GM12878 (cell line): Measurements from ENCODE around the gene RXRG. TPM values are rescaled to one million over a fixed set of nuclear protein-coding genes. Genes with fewer than 3 reads are reported as not detected.

Experiments used
- ATAC-seq: fragments of 200-7000 bp; cut with Tn5 transposase; 3 replicates; pipeline ENCODE4 v1.9.1; 2020; ENCODE audit warnings: mild to moderate bottlenecking, moderate library complexity
- BruUV-seq: library from RNA; stranded (reverse); fragments of 400-500 nt; replicated peaks from 2 replicates; lab custom pipeline; 2021; lab: Mats Ljungman, UMichigan
- CTCF ChIA-PET: fragments of 300-600 bp; sonication (Branson Sonifier 250); formaldehyde crosslinking; extraction: SDS; loops from one replicate; lab custom pipeline; 2021; ENCODE audit warnings: inconsistent platforms; lab: Yijun Ruan, JAX
- POLR2A ChIA-PET: fragments of 350-600 bp; formaldehyde crosslinking; extraction: SDS; loops from one replicate; lab custom pipeline; 2021; ENCODE audit warnings: inconsistent platforms; lab: Charles Lee
- RAD21 ChIA-PET: fragments of 300-600 bp; sonication (Branson Sonifier 250); formaldehyde crosslinking; loops from one replicate; lab custom pipeline; 2023; ENCODE audit warnings: antibody characterized with exemption; ENCODE audit not compliant: unreplicated experiment; lab: Charles Lee
- SMC1A ChIA-PET: fragments of 300-600 bp; sonication (Branson Sonifier 250); formaldehyde crosslinking; loops from one replicate; lab custom pipeline; 2023; ENCODE audit not compliant: unreplicated experiment, uncharacterized antibody; lab: Charles Lee
- DNase-seq: peaks from one replicate; pipeline ENCODE4 v3.0.0-alpha.2; 2011; ENCODE audit warnings: low read depth, low spot score
- FAIRE-seq: peaks from 3 replicates; lab custom pipeline; 2011; peaks lifted over from hg19 to GRCh38; lab: Jason Lieb, UNC
- H2AFZ ChIP-seq: 2 replicates; pipeline ENCODE4 v1.6.0; 2011; ENCODE audit warnings: low read depth, low read length, control low read depth; ENCODE audit not compliant: control insufficient read depth
- H3K27ac ChIP-seq: 2 replicates; pipeline ENCODE4 v1.5.1; 2011; ENCODE audit warnings: control low read depth; ENCODE audit not compliant: control insufficient read depth, insufficient read depth
- H3K27me3 ChIP-seq, 2 experiments: replicated peaks in 1 of 2; 2 replicates each; pipeline versions ENCODE4 v1.6.0 to v1.6.1; 2011; ENCODE audit warnings: low read length in 1 of 2; ENCODE audit not compliant: control insufficient read depth in 2 of 2, insufficient read depth in 2 of 2
- H3K36me3 ChIP-seq, 2 experiments: 2 replicates each; pipeline ENCODE4 v1.5.1; 2011; ENCODE audit warnings: low read length in 1 of 2; ENCODE audit not compliant: control insufficient read depth in 2 of 2, insufficient read depth in 2 of 2
- H3K4me1 ChIP-seq: 2 replicates; pipeline ENCODE4 v1.6.1; 2011; ENCODE audit warnings: mild to moderate bottlenecking, low read length, moderate library complexity, mixed read lengths; ENCODE audit not compliant: control insufficient read depth, insufficient read depth
- H3K4me2 ChIP-seq: 2 replicates; pipeline ENCODE4 v1.6.0; 2011; ENCODE audit warnings: control low read depth; ENCODE audit not compliant: control insufficient read depth, insufficient read depth
- H3K4me3 ChIP-seq: fragments of 200-600 bp; sonication (generic); 2 replicates; pipeline ENCODE4 v1.5.1; 2016
- H3K79me2 ChIP-seq: 2 replicates; pipeline ENCODE4 v1.6.0; 2011; ENCODE audit warnings: low read length; ENCODE audit not compliant: control insufficient read depth, insufficient read depth
- H3K9ac ChIP-seq: 2 replicates; pipeline ENCODE4 v1.8.0; 2011; ENCODE audit warnings: low read length, control low read depth, mixed read lengths; ENCODE audit not compliant: control insufficient read depth, insufficient read depth
- H3K9me3 ChIP-seq: replicated peaks from 3 replicates; pipeline ENCODE4 v1.5.1; 2011; ENCODE audit warnings: mild to moderate bottlenecking, low read length; ENCODE audit not compliant: control insufficient read depth, insufficient read depth
- H4K20me1 ChIP-seq: 2 replicates; pipeline ENCODE4 v1.6.0; 2011; ENCODE audit not compliant: control insufficient read depth, insufficient read depth
- BRCA1 ChIP-seq: IDR thresholded peaks from 2 replicates; pipeline ENCODE4 v1.6.1; 2011; ENCODE audit warnings: low read depth, low read length, improper control_type of control experiment
- PAX8 ChIP-seq: fragments of 450-650 bp; IDR thresholded peaks from 2 replicates; pipeline ENCODE4 v1.6.1; 2017; ENCODE audit warnings: mild to moderate bottlenecking, moderate library complexity
- RCOR1 ChIP-seq: conservative IDR thresholded peaks from 2 replicates; pipeline ENCODE4 v1.6.1; 2012; ENCODE audit warnings: low read depth, low read length, improper control_type of control experiment
- SP1 ChIP-seq: IDR thresholded peaks from one replicate; pipeline ENCODE4 v1.6.1; 2011; ENCODE audit warnings: low read depth, low read length
- SREBF1 ChIP-seq: IDR thresholded peaks from 2 replicates; pipeline ENCODE4 v1.6.1; 2012; ENCODE audit warnings: mild to moderate bottlenecking, low read length
- SRF ChIP-seq, 2 experiments: IDR thresholded peaks; 2 replicates each; pipeline ENCODE4 v1.6.1; 2011; ENCODE audit warnings: low read depth in 2 of 2, low read length in 2 of 2, mild to moderate bottlenecking in 1 of 2, moderate library complexity in 1 of 2
- STAT3 ChIP-seq: IDR thresholded peaks from 2 replicates; pipeline ENCODE4 v1.6.1; 2011; ENCODE audit warnings: low read depth, low read length, improper control_type of control experiment
- ZNF207 ChIP-seq: fragments of 450-650 bp; IDR thresholded peaks from 2 replicates; pipeline ENCODE4 v1.6.1; 2014; ENCODE audit warnings: antibody characterized with exemption, mild to moderate bottlenecking, borderline replicate concordance
- WGBS: methylation state at CpG from one replicate; pipeline ENCODE4 v1.1.6; 2016; ENCODE audit warnings: low lambda C conversion rate; ENCODE audit not compliant: insufficient replicate concordance, insufficient coverage; ENCODE audit errors: missing lambda C conversion rate; 5-methylcytosine and 5-hydroxymethylcytosine counted together
- in situ Hi-C: fragments of 300-500 bp; cut with MboI; formaldehyde crosslinking; loops from 9 replicates; pipeline ENCODE4 v1.14.3; 2018; ENCODE audit warnings: mixed read lengths
- intact Hi-C: fragments of 100-400 bp; cut with micrococcal nuclease; formaldehyde crosslinking; loops from one replicate; pipeline ENCODE4 v1.14.2; 2022; ENCODE audit not compliant: unreplicated experiment
- polyA plus RNA-seq, 11 experiments: library from polyadenylated mRNA; depleted of rRNA in 4 of 11; unstranded in 6 of 11; stranded (reverse) in 5 of 11; fragments of >200 nt; fragmentation: Nextera tagmentation in 4 of 11; fragmentation: Illumina TruSeq in 1 of 11; extraction: Ambion mirVana in 4 of 11; extraction: Trizol in 1 of 11; gene quantifications; 1 replicate in 1 of 11; 2 replicates in 10 of 11; pipeline versions ENCODE4 v1.2.1 to v1.2.3, GENCODE V29; 2011 to 2016; ENCODE audit warnings: inconsistent platforms in 2 of 11, missing spikeins in 2 of 11, low read depth in 1 of 11
- total RNA-seq, 4 experiments: library from RNA; depleted of rRNA in 3 of 4; stranded (reverse); fragments of >200 nt in 3 of 4; fragmentation: Illumina TruSeq in 1 of 4; extraction: Trizol in 1 of 4; gene quantifications; 2 replicates each; pipeline versions ENCODE4 v1.2.1 to v1.2.3, GENCODE V29; 2013 to 2021
- TF ChIP-seq, protein P1 (sequence below): IDR thresholded peaks from 2 replicates; pipeline ENCODE4 v1.6.1; 2012; ENCODE audit warnings: mild to moderate bottlenecking, low read depth, low read length

The RXRG gene
- total and polyA plus RNA-seq, 10 of the 15 experiments (the other 5 are each of a cell fraction or from before 2014, with no cell fraction given): 0.10 TPM; not detected in 9

DNA sequence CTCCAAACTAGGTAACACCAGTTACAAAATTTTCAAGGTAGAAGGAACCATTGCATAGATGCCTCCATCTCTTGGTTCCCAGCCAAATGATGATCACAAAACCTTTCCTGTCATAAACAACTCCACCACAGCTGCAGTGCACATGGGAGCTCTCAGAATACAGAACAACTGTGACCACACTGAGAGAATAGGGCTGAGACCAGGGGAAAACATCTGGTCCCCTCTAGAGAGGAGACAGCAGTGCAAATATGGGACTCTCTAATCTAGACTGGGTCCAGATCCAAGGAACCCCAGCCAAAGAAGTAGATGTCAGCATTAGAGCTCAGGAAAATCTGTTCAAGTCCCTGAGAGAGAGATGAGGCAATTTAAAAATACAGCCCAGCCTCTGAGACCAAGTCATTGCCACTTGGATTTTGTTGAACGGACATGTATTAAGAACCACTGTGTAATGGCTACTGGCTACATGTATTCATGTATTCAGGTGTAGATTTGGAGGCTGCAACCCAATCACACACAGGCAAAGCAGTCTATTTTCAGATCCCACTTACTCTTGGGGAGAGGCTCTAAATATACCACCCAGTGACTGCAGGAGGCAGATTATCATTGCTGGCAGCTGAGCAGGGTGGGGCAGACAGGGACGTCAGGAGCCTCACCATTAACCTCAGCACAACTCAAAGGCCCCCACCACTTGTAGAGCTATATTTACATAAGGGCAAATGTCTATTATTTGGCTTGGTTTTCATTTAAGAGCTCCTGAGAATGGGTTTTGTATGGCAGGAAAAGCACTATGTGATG, 7.6 kb upstream of the RXRG start:
- FAIRE-seq (no peak), DNase-seq (no peak), ATAC-seq (no peak)
- no peak overlapping the region for H3K4me2 ChIP-seq
- no peak overlapping the region for H2AFZ ChIP-seq
- H3K4me1 ChIP-seq: no peaks in the 10 kb centered on the region
- intact Hi-C loops: no loop called here
- H3K27me3 ChIP-seq: no peaks in the 10 kb centered on the region; a peak in 2 of 4 replicates
- H3K9ac ChIP-seq: no peak overlapping the region
- ChIA-PET POLR2A (no interaction called here), RAD21 (no interaction called here), CTCF (no interaction called here)
- no peak overlapping the region for H3K27ac ChIP-seq
- no peaks in the 10 kb centered on the region for H4K20me1 ChIP-seq
- H3K9me3 ChIP-seq: no peaks in the 10 kb centered on the region
- no TSS peak for BruUV-seq
- WGBS: 21% methylated on average over 2 of the region's 2 CpGs
- H3K79me2 ChIP-seq: no peaks in the 10 kb centered on the region
- in situ Hi-C loops: no loop called here
- no peak for TF ChIP-seq RCOR1
- TF ChIP-seq PAX8: no peak
- TF ChIP-seq, protein P1, sequence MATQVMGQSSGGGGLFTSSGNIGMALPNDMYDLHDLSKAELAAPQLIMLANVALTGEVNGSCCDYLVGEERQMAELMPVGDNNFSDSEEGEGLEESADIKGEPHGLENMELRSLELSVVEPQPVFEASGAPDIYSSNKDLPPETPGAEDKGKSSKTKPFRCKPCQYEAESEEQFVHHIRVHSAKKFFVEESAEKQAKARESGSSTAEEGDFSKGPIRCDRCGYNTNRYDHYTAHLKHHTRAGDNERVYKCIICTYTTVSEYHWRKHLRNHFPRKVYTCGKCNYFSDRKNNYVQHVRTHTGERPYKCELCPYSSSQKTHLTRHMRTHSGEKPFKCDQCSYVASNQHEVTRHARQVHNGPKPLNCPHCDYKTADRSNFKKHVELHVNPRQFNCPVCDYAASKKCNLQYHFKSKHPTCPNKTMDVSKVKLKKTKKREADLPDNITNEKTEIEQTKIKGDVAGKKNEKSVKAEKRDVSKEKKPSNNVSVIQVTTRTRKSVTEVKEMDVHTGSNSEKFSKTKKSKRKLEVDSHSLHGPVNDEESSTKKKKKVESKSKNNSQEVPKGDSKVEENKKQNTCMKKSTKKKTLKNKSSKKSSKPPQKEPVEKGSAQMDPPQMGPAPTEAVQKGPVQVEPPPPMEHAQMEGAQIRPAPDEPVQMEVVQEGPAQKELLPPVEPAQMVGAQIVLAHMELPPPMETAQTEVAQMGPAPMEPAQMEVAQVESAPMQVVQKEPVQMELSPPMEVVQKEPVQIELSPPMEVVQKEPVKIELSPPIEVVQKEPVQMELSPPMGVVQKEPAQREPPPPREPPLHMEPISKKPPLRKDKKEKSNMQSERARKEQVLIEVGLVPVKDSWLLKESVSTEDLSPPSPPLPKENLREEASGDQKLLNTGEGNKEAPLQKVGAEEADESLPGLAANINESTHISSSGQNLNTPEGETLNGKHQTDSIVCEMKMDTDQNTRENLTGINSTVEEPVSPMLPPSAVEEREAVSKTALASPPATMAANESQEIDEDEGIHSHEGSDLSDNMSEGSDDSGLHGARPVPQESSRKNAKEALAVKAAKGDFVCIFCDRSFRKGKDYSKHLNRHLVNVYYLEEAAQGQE: no peak
- no peak for TF ChIP-seq SP1
- no peak for TF ChIP-seq ZNF207
- TF ChIP-seq SREBF1: no peak
- no peak for TF ChIP-seq BRCA1
- TF ChIP-seq SRF (IDR thresholded peaks at IDR 0.05; ENCODE audit: low read depth in 2 of 2, low read length in 2 of 2): no peak
- no peak for TF ChIP-seq STAT3
- TF ChIP-seq, all 136 proteins: peak for 0
- Histone ChIP-seq H3K4me3 (no peak overlapping the region), H3K36me3 (no peaks in the 10 kb centered on the region)
- SMC1A ChIA-PET: interaction anchor here (1.5 kb wide), 1 partner anchor 10 kb away, joined by 4 read pairs; no protein-coding TSS in a partner anchor
